Omental fat pad (tissue), 4 donors: ENCODE results near the gene SF3B4. TPM values are rescaled to one million over a fixed set of nuclear protein-coding genes. Genes with fewer than 3 reads are reported as not detected.
A peak's percentile ranks its signal among the peaks of the same experiment; 100 is the strongest.

Experiments used
- ATAC-seq: fragments of 150-250 bp; one replicate; pipeline ENCODE4 v1.9.1; 2016; ENCODE audit warnings: mild to moderate bottlenecking, moderate library complexity; ENCODE audit not compliant: low FRiP score
- DNase-seq: peaks from one replicate; pipeline ENCODE4 v3.0.0-alpha.2; 2019; ENCODE audit warnings: low spot score
- total RNA-seq, 4 donors: library from RNA; depleted of rRNA; stranded (reverse); fragments of >200 nt; gene quantifications; one replicate each; pipeline ENCODE4 v1.1.0, GENCODE V29; 2016
- TF ChIP-seq, protein P1 (sequence below), 3 donors: fragments of 450-650 bp; IDR thresholded peaks; one replicate each; pipeline ENCODE4 v1.5.1; 2016 to 2017; ENCODE audit warnings: antibody characterized with exemption in 3 of 3, mild to moderate bottlenecking in 3 of 3, moderate library complexity in 2 of 3

SF3B4 gene, protein sequence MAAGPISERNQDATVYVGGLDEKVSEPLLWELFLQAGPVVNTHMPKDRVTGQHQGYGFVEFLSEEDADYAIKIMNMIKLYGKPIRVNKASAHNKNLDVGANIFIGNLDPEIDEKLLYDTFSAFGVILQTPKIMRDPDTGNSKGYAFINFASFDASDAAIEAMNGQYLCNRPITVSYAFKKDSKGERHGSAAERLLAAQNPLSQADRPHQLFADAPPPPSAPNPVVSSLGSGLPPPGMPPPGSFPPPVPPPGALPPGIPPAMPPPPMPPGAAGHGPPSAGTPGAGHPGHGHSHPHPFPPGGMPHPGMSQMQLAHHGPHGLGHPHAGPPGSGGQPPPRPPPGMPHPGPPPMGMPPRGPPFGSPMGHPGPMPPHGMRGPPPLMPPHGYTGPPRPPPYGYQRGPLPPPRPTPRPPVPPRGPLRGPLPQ
- 10 to 100 TPM in 1 of 4 donors, 1 to 10 TPM in 3; 6.0 to 17.4 (median 9.7) TPM for total RNA-seq

DNA sequence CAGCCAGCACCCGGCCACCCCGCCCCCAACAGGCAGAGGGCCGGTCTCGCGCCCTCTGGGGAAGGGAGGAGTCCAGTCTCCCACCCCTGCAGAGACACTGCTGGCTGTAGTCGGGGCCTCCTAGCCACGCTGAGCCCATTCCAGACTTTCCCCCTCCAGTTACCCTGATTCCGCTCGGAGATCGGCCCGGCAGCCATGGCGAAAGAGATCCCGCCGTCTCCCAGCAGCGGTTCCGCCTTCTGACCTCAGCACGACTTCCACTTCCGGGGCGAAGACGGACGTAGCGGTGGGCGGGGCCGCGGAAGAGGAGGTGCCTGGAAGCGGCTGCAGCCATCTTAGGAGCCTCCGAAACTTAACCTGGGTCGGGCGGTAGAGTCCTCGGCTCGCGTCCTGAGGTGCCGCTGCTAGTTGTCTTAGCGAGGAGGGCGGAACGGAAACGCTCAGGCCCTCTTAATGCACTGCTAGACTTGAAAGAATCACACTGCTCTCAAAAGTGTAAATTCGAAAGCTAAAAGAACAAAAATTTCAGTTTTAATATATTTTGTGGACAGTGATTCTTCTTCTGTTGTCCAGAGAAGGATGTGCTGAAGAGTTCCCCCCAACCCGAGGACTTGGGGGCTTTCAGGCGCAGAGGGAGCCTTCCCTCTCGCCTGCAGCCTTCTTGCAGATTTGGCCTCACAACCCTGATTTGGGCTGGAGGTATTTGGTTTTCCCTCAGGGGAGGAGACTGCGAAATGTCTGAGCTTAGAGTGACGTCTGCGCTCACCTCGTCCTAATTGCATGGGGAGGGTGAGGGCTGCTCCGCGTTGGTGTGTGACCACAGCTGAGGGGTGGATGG lies at the start of gene SF3B4:
Gene SF3B4 (minus strand): TSS at position 241 of the 838 bp plus-strand sequence. CDS start 44 bp downstream, at position 197.
- peak; percentile 81 for DNase-seq
- peak; percentile 98 for ATAC-seq
- TF ChIP-seq, protein P1, sequence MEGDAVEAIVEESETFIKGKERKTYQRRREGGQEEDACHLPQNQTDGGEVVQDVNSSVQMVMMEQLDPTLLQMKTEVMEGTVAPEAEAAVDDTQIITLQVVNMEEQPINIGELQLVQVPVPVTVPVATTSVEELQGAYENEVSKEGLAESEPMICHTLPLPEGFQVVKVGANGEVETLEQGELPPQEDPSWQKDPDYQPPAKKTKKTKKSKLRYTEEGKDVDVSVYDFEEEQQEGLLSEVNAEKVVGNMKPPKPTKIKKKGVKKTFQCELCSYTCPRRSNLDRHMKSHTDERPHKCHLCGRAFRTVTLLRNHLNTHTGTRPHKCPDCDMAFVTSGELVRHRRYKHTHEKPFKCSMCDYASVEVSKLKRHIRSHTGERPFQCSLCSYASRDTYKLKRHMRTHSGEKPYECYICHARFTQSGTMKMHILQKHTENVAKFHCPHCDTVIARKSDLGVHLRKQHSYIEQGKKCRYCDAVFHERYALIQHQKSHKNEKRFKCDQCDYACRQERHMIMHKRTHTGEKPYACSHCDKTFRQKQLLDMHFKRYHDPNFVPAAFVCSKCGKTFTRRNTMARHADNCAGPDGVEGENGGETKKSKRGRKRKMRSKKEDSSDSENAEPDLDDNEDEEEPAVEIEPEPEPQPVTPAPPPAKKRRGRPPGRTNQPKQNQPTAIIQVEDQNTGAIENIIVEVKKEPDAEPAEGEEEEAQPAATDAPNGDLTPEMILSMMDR (IDR thresholded peaks at IDR 0.05) = no peak

DNA sequence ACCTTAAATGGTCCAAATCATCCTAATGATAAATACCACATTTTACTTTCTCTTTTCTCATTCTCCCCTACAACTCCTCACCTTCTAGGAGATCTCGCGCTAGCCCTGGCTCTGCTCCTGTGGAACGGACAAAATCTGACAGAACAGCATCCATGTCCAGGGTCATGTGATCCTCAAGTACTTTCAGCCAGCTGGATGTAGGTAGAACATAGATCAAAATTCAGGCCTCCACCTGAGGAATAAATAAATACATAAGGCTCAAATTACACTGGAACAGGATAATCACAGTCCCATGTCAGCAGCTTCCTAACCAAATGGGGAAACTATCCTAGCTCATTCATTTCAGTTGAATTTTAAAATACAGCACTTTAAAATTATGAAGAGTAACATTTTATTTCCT lies 49.7 kb upstream of the SF3B4 start:
- no peak for ATAC-seq
- TF ChIP-seq, protein P1 (IDR thresholded peaks at IDR 0.05) = no peak
- DNase-seq = no peak

DNA sequence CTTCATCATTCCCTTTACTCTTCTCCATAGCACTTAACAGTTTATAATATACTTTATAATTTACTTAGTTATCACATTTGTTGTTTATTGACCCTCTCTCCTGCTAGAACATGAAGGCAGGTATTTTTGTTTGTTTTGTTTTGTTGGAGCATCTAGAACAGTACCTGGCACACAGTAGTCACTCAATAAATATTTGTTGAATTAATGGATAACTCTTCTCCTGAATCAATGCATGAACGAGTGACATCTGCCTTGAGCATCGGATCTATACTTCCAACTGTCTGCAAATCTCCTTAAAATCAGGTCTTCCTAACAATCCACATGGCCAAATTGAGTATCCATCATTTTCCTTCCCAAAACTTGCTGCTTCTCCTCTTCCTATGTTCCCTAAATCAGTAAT lies 44.9 kb upstream of the SF3B4 start:
- TF ChIP-seq, protein P1 (IDR thresholded peaks at IDR 0.05) = no peak
- DNase-seq = no peak
- ATAC-seq = no peak

DNA sequence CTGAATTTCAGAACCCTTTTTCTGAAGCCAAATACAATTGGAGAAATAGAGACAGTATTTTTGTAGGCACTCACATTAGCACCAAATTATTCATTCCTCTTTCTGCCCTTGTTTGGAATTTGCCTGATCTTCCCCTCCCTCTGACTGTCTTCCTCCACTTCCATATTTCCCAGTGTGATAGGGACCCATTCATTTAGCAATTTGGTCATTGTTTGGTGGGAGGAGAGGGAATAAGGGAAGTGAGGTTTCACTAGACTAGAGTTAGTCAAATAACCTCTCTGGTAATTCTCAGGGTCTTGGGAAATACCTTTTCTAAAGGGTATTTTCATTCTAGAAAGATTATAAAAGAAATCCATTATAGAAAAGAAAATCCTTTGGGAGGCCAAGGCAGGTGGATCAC lies 40.0 kb upstream of the SF3B4 start:
- DNase-seq (no peak), ATAC-seq (no peak)
- TF ChIP-seq, protein P1 (IDR thresholded peaks at IDR 0.05) = no peak

DNA sequence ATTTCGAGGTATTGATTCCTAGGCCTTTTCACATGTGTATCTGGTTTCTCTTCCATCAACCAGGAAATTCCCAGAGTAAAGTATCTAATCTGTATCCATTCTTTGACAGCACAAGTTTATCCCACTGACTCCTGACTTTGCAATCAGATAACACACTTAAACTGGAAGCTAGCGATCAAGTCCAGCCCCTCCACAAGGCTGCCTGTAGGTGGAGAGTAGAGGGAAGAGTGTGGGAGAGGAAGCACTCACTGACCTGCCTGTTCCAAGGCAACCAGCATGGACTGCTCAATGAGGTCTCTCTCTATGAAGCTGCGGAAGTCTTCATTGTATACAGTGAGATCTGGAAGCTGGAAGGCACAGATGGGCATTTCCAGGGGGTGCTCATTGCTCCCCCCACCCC lies 39.4 kb upstream of the SF3B4 start:
- TF ChIP-seq, protein P1 (IDR thresholded peaks at IDR 0.05) = no peak
- ATAC-seq (no peak), DNase-seq (no peak)

DNA sequence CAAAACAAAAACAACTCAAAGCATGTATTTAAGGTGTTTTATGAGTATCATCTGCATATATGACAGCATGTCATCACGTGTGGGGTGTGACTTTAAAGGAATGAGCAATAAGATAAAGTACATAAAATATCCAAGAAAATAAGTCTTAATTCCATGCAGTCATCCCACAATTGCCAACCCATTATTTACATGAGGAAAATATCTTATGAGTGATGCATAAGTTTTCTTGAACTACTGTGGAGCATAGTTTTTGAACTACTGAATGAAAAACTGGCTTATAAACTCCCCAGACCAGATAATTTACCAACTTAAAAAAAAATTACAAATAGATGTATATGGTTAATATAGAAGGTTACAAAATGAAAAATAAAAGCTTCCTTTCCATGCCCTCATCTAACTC lies 38.8 kb upstream of the SF3B4 start:
- ATAC-seq (no peak), DNase-seq (no peak)
- TF ChIP-seq, protein P1 (IDR thresholded peaks at IDR 0.05) = no peak
